Prostate gland (tissue), 2 donors: ENCODE measurements around the gene APOBEC3B. TPM values are rescaled to one million over a fixed set of nuclear protein-coding genes. Genes with fewer than 3 reads are reported as not detected.
A peak's percentile ranks its signal among the peaks of the same experiment; 100 is the strongest.
"Not testable (repeated sequence)": the region's sequence is repeated elsewhere in the genome, so short reads cannot be mapped to it uniquely, and the experiment has no call there.

ENCODE experiments used
- DNase-seq: peaks from one replicate; pipeline ENCODE4 v3.0.0-alpha.2; 2019; ENCODE audit warnings: low spot score
- H3K27ac ChIP-seq, 2 donors: fragments of 200-600 bp; sonication (generic); 2 replicates each; pipeline ENCODE4 v1.5.1; 2017 to 2019
- H3K27me3 ChIP-seq: fragments of 200-600 bp; sonication (generic); replicated peaks from 2 replicates; pipeline ENCODE4 v1.5.1; 2019; ENCODE audit not compliant: insufficient read depth
- H3K36me3 ChIP-seq, 2 donors: fragments of 200-600 bp; sonication (generic); 1 replicate in 1 of 2; 2 replicates in 1 of 2; pipeline versions ENCODE4 v1.5.1 to v1.8.1; 2017 to 2019
- H3K4me1 ChIP-seq: fragments of 200-600 bp; sonication (generic); replicated peaks from 2 replicates; pipeline ENCODE4 v1.5.1; 2019
- H3K4me3 ChIP-seq, 2 donors: fragments of 200-600 bp; sonication (generic); 2 replicates each; pipeline ENCODE4 v1.5.1; 2017 to 2019
- H3K9me3 ChIP-seq: fragments of 200-600 bp; sonication (generic); 2 replicates; pipeline ENCODE4 v1.5.1; 2017
- CTCF ChIP-seq, 4 experiments: fragments of 200-600 bp in 2 of 4; fragments of 450-650 bp in 2 of 4; sonication (generic) in 2 of 4; IDR thresholded peaks; 1 replicate in 3 of 4; 2 replicates in 1 of 4; pipeline ENCODE4 v1.5.1; 2016 to 2019; ENCODE audit warnings: antibody characterized with exemption in 4 of 4, mild to moderate bottlenecking in 2 of 4, moderate library complexity in 2 of 4
- POLR2A ChIP-seq: fragments of 450-650 bp; IDR thresholded peaks from one replicate; pipeline ENCODE4 v1.6.1; 2016; ENCODE audit warnings: antibody characterized with exemption, mild to moderate bottlenecking
- POLR2AphosphoS5 ChIP-seq: sonication (generic); formaldehyde crosslinking; IDR thresholded peaks from one replicate; pipeline ENCODE4 v1.6.1; 2017; ENCODE audit warnings: antibody characterized with exemption
- WGBS: methylation state at CpG from one replicate; pipeline ENCODE4 v1.1.5; 2018; 5-methylcytosine and 5-hydroxymethylcytosine counted together
- intact Hi-C: fragments of 100-400 bp; cut with DNase I; formaldehyde crosslinking; loops from one replicate; pipeline ENCODE4 v1.14.2; 2022
- total RNA-seq, 2 donors: library from RNA; depleted of rRNA; stranded (reverse); fragments of >200 nt; gene quantifications; one replicate each; pipeline ENCODE4 v1.1.0, GENCODE V29; 2016

The APOBEC3B gene
- total RNA-seq, 2 donors from 2014 or later, result 0.91 to 1.5 TPM

- no peak overlapping the region for H3K4me3 ChIP-seq
- H3K4me1 ChIP-seq, result no peaks in the 10 kb centered on the region
- peak overlapping the region in 1 of 2 donors; percentile 88 for H3K27ac ChIP-seq
- H3K9me3 ChIP-seq, result no peaks in the 10 kb centered on the region
- intact Hi-C loops, result no loop called here
- no peaks in the 10 kb centered on the region for H3K36me3 ChIP-seq
- 95% methylated on average over 19 of the region's 19 CpGs for WGBS
- no peaks in the 10 kb centered on the region for H3K27me3 ChIP-seq
- no peak for DNase-seq
- TF ChIP-seq CTCF (IDR thresholded peaks at IDR 0.05) (no peak), POLR2AphosphoS5 (no peak), POLR2A (no peak)
Observed at GRCh38 chr22:39039306-39040126, 57.4 kb downstream of the APOBEC3B start.

- H3K36me3 ChIP-seq, H3K9me3 ChIP-seq, H3K27me3 ChIP-seq, H3K4me1 ChIP-seq, intact Hi-C loops, DNase-seq: not testable (repeated sequence)
- Histone ChIP-seq H3K27ac (peak overlapping the region; percentile 88), H3K4me3 (peak overlapping the region; percentile 44 to 51)
- WGBS, result 30% methylated on average over 11 of the region's 14 CpGs
Observed at GRCh38 chr22:39040155-39040537, 58.0 kb downstream of the APOBEC3B start.

- H3K27ac ChIP-seq, result peak within 1 kb of the TSS; percentile 88
- intact Hi-C loops, H3K4me1 ChIP-seq, H3K9me3 ChIP-seq, H3K36me3 ChIP-seq, H3K27me3 ChIP-seq: not testable (repeated sequence)
- 2% methylated on average over 17 of the region's 21 CpGs for WGBS
- peak within 1 kb of the TSS; percentile 44 to 51 for H3K4me3 ChIP-seq
- peak; percentile 39 for DNase-seq
- TF ChIP-seq POLR2A (peak; percentile 51), POLR2AphosphoS5 (peak; percentile 57)
Observed at GRCh38 chr22:39040538-39041296, 58.6 kb downstream of the APOBEC3B start, which contains the start of gene APOBEC3F. Gene APOBEC3F, plus strand, starts transcription at chr22:39040864. Its CDS starts 97 bp downstream, at chr22:39040961.

GRCh38 chr22:39041908-39042307, 59.8 kb downstream of the APOBEC3B start:
- intact Hi-C loops, result no loop called here
- Histone ChIP-seq H3K4me3 (no peak overlapping the region), H3K9me3 (no peaks in the 10 kb centered on the region), H3K27me3 (no peaks in the 10 kb centered on the region), H3K27ac (no peak overlapping the region), H3K4me1 (no peaks in the 10 kb centered on the region), H3K36me3 (no peaks in the 10 kb centered on the region)
- 89% methylated on average over 7 of the region's 7 CpGs for WGBS
- no peak for TF ChIP-seq POLR2A
- TF ChIP-seq POLR2AphosphoS5, result no peak
- TF ChIP-seq CTCF (IDR thresholded peaks at IDR 0.05), result no peak
- DNase-seq, result no peak

Other genes starting within 250 kb of the APOBEC3B start
- gene SUN2, start 226.3 kb upstream of the APOBEC3B start, total RNA-seq, result 100 to 1,000 TPM; 401 to 445 TPM
- gene DNAL4, start 188.2 kb upstream of the APOBEC3B start, total RNA-seq, result 10 to 100 TPM; 36.9 to 41.8 TPM
- 10 to 100 TPM; 12.6 to 36.2 TPM for gene NPTXR, start 138.3 kb upstream of the APOBEC3B start, total RNA-seq
- 10 to 100 TPM; 39.9 to 56.2 TPM for gene CBX6, start 110.1 kb upstream of the APOBEC3B start, total RNA-seq
- gene APOBEC3A, start 24.7 kb upstream of the APOBEC3B start, total RNA-seq, result 1 to 10 TPM in 1 of 2 donors, not detected in 1; 1.6 TPM
- 10 to 100 TPM; 21.4 to 52.3 TPM for gene APOBEC3C, start 31.9 kb downstream of the APOBEC3B start, total RNA-seq
- 1 to 10 TPM in 1 of 2 donors, under 1 TPM in 1; 0.77 to 4.0 TPM for gene APOBEC3D, start 38.8 kb downstream of the APOBEC3B start, total RNA-seq
- gene APOBEC3F, start 58.5 kb downstream of the APOBEC3B start, total RNA-seq, result 10 to 100 TPM in 1 of 2 donors, 1 to 10 TPM in 1; 4.4 to 28.3 TPM
- gene APOBEC3G, start 94.9 kb downstream of the APOBEC3B start, total RNA-seq, result 10 to 100 TPM; 17.7 to 52.3 TPM
- 1 to 10 TPM in 1 of 2 donors, not detected in 1; 4.1 TPM for gene APOBEC3H, start 114.9 kb downstream of the APOBEC3B start, total RNA-seq
- 100 to 1,000 TPM in 1 of 2 donors, 10 to 100 TPM in 1; 82.7 to 115 TPM for gene CBX7, start 170.3 kb downstream of the APOBEC3B start, total RNA-seq